ENCODE results near the gene SMTNL1.

- TF ChIP-seq, protein P1, sequence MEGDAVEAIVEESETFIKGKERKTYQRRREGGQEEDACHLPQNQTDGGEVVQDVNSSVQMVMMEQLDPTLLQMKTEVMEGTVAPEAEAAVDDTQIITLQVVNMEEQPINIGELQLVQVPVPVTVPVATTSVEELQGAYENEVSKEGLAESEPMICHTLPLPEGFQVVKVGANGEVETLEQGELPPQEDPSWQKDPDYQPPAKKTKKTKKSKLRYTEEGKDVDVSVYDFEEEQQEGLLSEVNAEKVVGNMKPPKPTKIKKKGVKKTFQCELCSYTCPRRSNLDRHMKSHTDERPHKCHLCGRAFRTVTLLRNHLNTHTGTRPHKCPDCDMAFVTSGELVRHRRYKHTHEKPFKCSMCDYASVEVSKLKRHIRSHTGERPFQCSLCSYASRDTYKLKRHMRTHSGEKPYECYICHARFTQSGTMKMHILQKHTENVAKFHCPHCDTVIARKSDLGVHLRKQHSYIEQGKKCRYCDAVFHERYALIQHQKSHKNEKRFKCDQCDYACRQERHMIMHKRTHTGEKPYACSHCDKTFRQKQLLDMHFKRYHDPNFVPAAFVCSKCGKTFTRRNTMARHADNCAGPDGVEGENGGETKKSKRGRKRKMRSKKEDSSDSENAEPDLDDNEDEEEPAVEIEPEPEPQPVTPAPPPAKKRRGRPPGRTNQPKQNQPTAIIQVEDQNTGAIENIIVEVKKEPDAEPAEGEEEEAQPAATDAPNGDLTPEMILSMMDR (IDR thresholded peaks at IDR 0.05): no peak
- no peak for TF ChIP-seq POLR2A (IDR thresholded peaks at IDR 0.05)
These were observed 15.1 kb downstream of the SMTNL1 start for GRCh38 chr11:57552479-57552878.

All from right lobe of liver (tissue), 4 donors.